Measurements from ENCODE around the gene SYT17. TPM values are rescaled to one million over a fixed set of nuclear protein-coding genes. Genes with fewer than 3 reads are reported as not detected.

SYT17 gene
- total RNA-seq, 1 experiment from 2014 or later = 10.3 TPM

- intact Hi-C loops (cut with micrococcal nuclease) = no loop called here
- Histone ChIP-seq H4K20me1 (ENCODE audit: insufficient read depth) (no peaks in the 10 kb centered on the region), H3K36me3 (ENCODE audit: control insufficient read depth in 1 of 2, insufficient read depth in 2 of 2, low read length in 2 of 2) (no peaks in the 10 kb centered on the region), H3K27me3 (ENCODE audit: insufficient read depth, low read length) (no peaks in the 10 kb centered on the region), H3K4me1 (ENCODE audit: control insufficient read depth in 1 of 2, insufficient read depth in 2 of 2, low read length in 2 of 2) (peaks cover 28 to 36% of the 10 kb centered on the region in 2 experiments), H3K4me2 (ENCODE audit: low read length) (no peak overlapping the region), H3K9ac (ENCODE audit: low read length) (no peak overlapping the region), H3K9me3 (ENCODE audit: control insufficient read depth in 1 of 2, insufficient read depth in 1 of 2, low read depth in 1 of 2, low read length in 2 of 2) (no peaks in the 10 kb centered on the region), H3K27ac (ENCODE audit: low read depth, low read length) (no peak overlapping the region), H3K4me3 (replicated peaks in 1 of 2; ENCODE audit: low read depth in 1 of 2, low read length in 2 of 2) (no peak overlapping the region), H2AFZ (ENCODE audit: low read depth, low read length, poor library complexity, severe bottlenecking) (no peak overlapping the region), H3K9me2 (ENCODE audit: insufficient read depth) (no peaks in the 10 kb centered on the region), H3K79me2 (ENCODE audit: insufficient read depth, low read length) (no peaks in the 10 kb centered on the region)
- ChIA-PET CTCF (interaction anchor here (2.4 kb wide), 1 partner anchor 39 kb away, joined by 6 read pairs; no protein-coding TSS in a partner anchor), RAD21 (ENCODE audit: low non-redundant PET in 1 of 2, low total read pairs in 2 of 2, uncharacterized antibody in 2 of 2, unreplicated experiment in 2 of 2) (no interaction called here), POLR2A (interaction anchor here (0.8 to 1.1 kb wide), 2 partner anchors 10 to 55 kb away, joined by 3 to 4 read pairs; no protein-coding TSS in a partner anchor)
- ATAC-seq (no peak), DNase-seq (ENCODE audit: low read depth, low spot score) (no peak)
- no peak for TF ChIP-seq RAD21 (IDR thresholded peaks at IDR 0.05; ENCODE audit: low read depth)
- TF ChIP-seq ATF3 (IDR thresholded peaks at IDR 0.05) = no peak
- TF ChIP-seq CEBPB (IDR thresholded peaks at IDR 0.05; ENCODE audit: low read depth) = no peak
- no peak for TF ChIP-seq EZH2phosphoT487 (IDR thresholded peaks at IDR 0.05; ENCODE audit: borderline replicate concordance)
- TF ChIP-seq ZNF274 (IDR thresholded peaks at IDR 0.05; ENCODE audit: low read depth, low read length) = no peak
- TF ChIP-seq JUND (IDR thresholded peaks at IDR 0.05) = no peak
- no peak for TF ChIP-seq POLR2A (IDR thresholded peaks at IDR 0.05; ENCODE audit: borderline replicate concordance, extremely low read depth, insufficient read depth, insufficient read length)
- no TSS peak for BruUV-seq (replicated peaks)
Measured at GRCh38 chr16:19140396-19140795, 27.6 kb upstream of the SYT17 start.

GRCh38 chr16:19142939-19143598, 25.0 kb upstream of the SYT17 start:
- peaks cover 5 to 12% of the 10 kb centered on the region in 2 experiments; a peak in 3 of 4 replicates for H3K4me1 ChIP-seq (ENCODE audit: control insufficient read depth in 1 of 2, insufficient read depth in 2 of 2, low read length in 2 of 2)
- no peak overlapping the region for H3K9ac ChIP-seq (ENCODE audit: low read length)
- H3K9me3 ChIP-seq (ENCODE audit: control insufficient read depth in 1 of 2, insufficient read depth in 1 of 2, low read depth in 1 of 2, low read length in 2 of 2) = no peaks in the 10 kb centered on the region
- RAD21 ChIA-PET (ENCODE audit: low non-redundant PET in 1 of 2, low total read pairs in 2 of 2, uncharacterized antibody in 2 of 2, unreplicated experiment in 2 of 2) = no interaction called here
- H3K27ac ChIP-seq (ENCODE audit: low read depth, low read length) = no peak overlapping the region
- no TSS peak for BruUV-seq (replicated peaks)
- intact Hi-C loops (cut with micrococcal nuclease) = no loop called here
- no peak overlapping the region for H3K4me3 ChIP-seq (replicated peaks in 1 of 2; ENCODE audit: low read depth in 1 of 2, low read length in 2 of 2)
- no peaks in the 10 kb centered on the region for H3K27me3 ChIP-seq (ENCODE audit: insufficient read depth, low read length)
- no peak overlapping the region for H3K4me2 ChIP-seq (ENCODE audit: low read length)
- no peaks in the 10 kb centered on the region for H3K79me2 ChIP-seq (ENCODE audit: insufficient read depth, low read length)
- CTCF ChIA-PET = no interaction called here
- POLR2A ChIA-PET = no interaction called here
- no peaks in the 10 kb centered on the region for H3K9me2 ChIP-seq (ENCODE audit: insufficient read depth)
- no peak overlapping the region for H2AFZ ChIP-seq (ENCODE audit: low read depth, low read length, poor library complexity, severe bottlenecking)
- no peak for ATAC-seq
- no peaks in the 10 kb centered on the region for H3K36me3 ChIP-seq (ENCODE audit: control insufficient read depth in 1 of 2, insufficient read depth in 2 of 2, low read length in 2 of 2)
- DNase-seq (ENCODE audit: low read depth, low spot score) = no peak
- H4K20me1 ChIP-seq (ENCODE audit: insufficient read depth) = no peaks in the 10 kb centered on the region
- TF ChIP-seq ELF1 (IDR thresholded peaks at IDR 0.05; ENCODE audit: borderline replicate concordance, low read depth) (no peak), SIN3A (IDR thresholded peaks at IDR 0.05; ENCODE audit: low read depth) (no peak), POLR2A (IDR thresholded peaks at IDR 0.05; ENCODE audit: borderline replicate concordance, extremely low read depth, insufficient read depth, insufficient read length) (no peak), SRF (IDR thresholded peaks at IDR 0.05; ENCODE audit: low read depth) (no peak), CEBPB (IDR thresholded peaks at IDR 0.05; ENCODE audit: low read depth) (no peak), CBX3 (IDR thresholded peaks at IDR 0.05; ENCODE audit: low read depth) (no peak), ZNF274 (IDR thresholded peaks at IDR 0.05; ENCODE audit: low read depth, low read length) (no peak), CTCF (IDR thresholded peaks at IDR 0.05 in 2 of 3, conservative IDR thresholded peaks at IDR 0.05 in 1 of 3; ENCODE audit: borderline replicate concordance in 1 of 3, insufficient read depth in 1 of 3, low read depth in 2 of 3, low read length in 2 of 3) (no peak), ATF3 (IDR thresholded peaks at IDR 0.05) (no peak), RAD21 (IDR thresholded peaks at IDR 0.05; ENCODE audit: low read depth) (no peak), ZBTB33 (IDR thresholded peaks at IDR 0.05; ENCODE audit: extremely low read depth, insufficient replicate concordance, low read length) (no peak), TCF7L2 (IDR thresholded peaks at IDR 0.05; ENCODE audit: borderline replicate concordance, extremely low read depth, insufficient read depth, insufficient read length) (no peak), EZH2 (IDR thresholded peaks at IDR 0.05) (no peak)
